ENCODE measurements around the gene FUS.
"Not testable (repeated sequence)": the region's sequence is repeated elsewhere in the genome, so short reads cannot be mapped to it uniquely, and the experiment has no call there.

Gene FUS

DNA sequence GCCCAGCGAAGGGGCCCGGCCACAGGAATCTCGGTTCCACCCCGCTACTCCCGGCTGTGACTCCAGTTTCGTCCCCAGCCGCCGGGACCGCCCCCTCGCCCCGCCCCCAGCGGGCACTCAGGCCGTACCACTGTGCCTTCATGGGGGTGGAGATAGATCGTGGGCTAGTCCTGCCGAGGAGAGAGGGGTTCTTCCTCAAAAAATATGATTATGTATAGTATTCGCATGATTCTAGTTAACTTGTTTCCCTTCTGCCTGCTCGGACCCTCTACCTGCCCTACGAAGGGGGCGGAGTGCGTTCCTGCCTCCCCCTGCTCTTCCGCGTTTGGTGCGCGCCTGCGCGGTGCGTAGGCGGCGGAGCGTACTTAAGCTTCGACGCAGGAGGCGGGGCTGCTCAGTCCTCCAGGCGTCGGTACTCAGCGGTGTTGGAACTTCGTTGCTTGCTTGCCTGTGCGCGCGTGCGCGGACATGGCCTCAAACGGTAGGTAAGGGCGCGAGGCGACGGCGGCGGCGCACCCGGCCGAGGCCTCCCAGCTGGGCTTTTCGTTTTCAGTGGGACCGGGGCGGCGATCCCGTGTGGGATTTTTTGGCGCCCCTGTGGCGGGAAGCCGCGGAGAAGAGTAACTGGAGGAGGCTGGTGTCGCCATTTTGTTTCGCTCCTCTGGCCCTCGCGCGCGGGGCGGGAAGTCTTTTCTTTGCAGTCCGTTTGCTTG is at the start of gene FUS:
TSS of gene FUS (plus strand) at position 393 of the 713 bp plus-strand sequence. CDS start at position 469, 76 bp downstream.
- peak; percentile 93 for DNase-seq (ENCODE audit: insufficient read length, low spot score)
- no peak for FAIRE-seq
- TF ChIP-seq POLR2A (IDR thresholded peaks at IDR 0.05; ENCODE audit: low read depth, low read length): peak; percentile 100

DNA sequence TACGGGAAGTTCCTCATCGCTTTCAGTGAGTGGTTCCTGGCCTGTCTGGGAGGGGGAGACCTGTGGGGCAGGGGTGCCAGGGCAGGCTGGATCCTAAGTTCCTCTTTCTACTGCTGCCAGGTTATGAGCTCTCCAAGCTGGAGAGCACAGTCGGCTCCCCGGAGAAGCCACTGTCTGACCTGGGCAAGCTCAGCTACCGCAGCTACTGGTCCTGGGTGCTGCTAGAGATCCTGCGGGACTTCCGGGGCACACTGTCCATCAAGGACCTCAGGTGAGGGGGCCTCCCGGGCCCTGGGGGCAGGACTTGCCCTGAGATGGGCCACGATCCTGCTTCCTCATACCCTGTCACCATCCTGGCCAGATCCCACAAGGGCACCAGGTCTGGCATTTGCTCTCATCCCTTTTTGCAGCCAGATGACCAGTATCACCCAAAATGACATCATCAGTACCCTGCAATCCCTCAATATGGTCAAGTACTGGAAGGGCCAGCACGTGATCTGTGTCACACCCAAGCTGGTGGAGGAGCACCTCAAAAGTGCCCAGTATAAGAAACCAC is 49.5 kb upstream of the FUS start:
- FAIRE-seq (no peak), DNase-seq (ENCODE audit: insufficient read length, low spot score) (no peak)
- TF ChIP-seq POLR2A (IDR thresholded peaks at IDR 0.05; ENCODE audit: low read depth, low read length): no peak

DNA sequence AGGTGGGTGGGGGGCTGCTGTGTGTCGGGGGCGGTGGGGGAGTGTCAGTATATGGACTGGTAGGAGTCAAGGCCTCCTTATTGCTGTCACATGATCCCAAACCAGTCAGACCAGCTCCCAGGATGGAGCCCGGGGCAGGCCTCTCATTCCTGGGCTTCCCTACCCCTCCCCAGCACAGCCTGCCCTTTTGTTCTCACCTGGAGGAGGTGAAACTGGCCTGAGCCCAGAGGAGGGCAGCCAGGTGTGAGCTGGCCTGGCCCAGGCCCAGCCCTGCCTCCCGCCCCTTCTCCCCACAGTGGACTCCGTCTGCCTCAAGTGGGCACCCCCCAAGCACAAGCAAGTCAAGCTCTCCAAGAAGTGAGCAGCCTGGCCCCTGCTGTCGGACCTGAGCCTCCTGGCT is 49.0 kb upstream of the FUS start:
- no peak for FAIRE-seq
- TF ChIP-seq POLR2A (IDR thresholded peaks at IDR 0.05; ENCODE audit: low read depth, low read length): no peak
- DNase-seq (ENCODE audit: insufficient read length, low spot score): no peak

DNA sequence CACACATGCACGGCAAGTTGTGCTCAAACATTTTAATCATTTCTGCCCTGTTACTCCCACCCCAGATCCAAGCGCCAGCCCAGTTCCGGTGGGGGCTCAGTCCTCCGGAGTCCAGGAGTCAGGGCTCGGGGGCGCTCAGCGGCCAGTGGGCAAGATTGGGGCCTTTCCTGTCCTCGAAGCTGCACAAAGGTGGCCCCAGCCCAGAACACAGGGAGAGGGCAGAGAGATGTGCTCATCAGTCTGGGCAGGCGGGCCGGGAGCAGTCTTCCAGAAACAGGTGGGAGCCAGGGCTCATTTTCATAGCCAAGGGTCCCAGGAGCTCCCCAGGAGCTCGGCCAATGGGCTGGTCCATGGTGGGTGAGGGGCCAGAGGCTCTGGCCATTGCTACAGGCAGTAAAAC is 48.5 kb upstream of the FUS start:
- FAIRE-seq (no peak), DNase-seq (ENCODE audit: insufficient read length, low spot score) (no peak)
- no peak for TF ChIP-seq POLR2A (IDR thresholded peaks at IDR 0.05; ENCODE audit: low read depth, low read length)

DNA sequence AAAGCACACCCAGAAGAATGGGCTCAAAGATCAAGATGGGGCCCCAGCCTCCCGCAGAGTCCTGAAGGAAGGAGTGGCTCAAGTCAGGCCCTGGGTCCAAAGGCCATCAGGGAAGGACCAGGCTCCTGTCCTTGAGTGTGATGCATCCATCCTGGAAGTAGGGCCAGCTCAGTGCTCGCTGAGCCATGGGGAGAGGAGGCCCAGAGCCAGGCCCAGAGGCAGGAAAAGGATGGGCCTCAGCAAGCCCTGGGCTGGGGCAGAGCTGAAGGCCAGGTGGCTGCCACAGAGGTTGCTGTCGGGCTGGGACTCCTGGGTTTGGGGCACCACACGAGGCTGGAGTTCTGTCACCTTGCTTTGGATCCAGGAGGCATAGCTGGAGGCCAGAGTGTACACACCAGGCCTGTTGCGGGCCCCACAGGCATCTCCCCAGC is 48.1 kb upstream of the FUS start:
- FAIRE-seq: no peak
- DNase-seq (ENCODE audit: insufficient read length, low spot score): no peak
- TF ChIP-seq POLR2A (IDR thresholded peaks at IDR 0.05; ENCODE audit: low read depth, low read length): no peak

DNA sequence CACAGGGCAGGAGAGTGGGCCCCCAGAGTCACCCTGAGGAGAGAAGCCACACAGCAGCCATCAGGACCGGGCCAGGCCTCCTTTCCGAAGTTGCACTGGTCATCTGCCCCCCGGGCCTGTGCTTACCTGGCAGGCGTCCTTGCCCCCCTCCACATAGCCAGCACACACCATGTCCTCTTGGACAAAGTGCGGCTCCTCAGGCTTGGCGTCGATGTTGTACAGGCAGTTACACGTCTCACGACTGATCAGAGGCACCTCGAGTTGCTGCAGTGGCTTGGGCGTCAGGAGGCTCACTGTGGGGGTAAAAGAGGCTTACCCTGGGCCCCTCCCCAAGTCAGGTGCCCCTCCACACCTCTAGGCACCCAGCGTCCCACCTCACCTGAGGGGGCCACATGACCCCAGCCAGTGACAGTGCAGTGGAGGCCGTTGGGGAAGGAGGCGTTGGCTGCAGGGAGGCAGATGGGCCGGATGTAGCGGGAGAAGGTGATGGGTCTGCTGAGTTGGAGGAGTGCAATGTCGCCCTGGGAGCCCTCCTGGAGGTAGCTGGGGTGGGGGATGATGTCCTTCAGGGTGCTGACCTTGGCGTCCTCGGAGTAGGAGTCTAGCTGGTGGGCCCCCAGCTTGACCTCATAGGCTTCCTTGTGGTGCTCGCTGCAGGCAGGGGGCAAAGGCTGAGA is 47.5 kb upstream of the FUS start:
- FAIRE-seq (no peak), DNase-seq (ENCODE audit: insufficient read length, low spot score) (no peak)
- no peak for TF ChIP-seq POLR2A (IDR thresholded peaks at IDR 0.05; ENCODE audit: low read depth, low read length)

DNA sequence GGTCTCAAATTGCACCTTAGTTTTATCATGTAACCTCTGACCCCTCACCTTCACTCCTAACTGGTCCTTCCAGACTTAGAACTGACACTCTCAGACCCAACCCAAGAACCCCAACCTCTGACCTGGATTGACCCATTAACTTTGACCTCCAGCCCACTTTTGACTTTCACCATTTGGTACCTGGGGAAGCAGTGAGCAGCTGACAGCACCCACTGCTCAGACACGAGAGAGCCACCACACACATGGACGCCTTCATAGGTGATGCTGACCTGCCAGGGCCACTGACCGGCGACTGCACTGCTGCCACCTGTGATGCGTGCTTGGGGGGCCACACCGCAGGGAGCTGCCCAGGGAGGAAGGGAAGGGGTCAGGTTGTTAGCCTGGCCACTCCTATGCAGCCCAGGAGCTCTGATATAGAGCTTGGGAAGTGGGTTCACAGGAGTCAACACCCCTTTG is 46.9 kb upstream of the FUS start:
- no peak for FAIRE-seq
- no peak for TF ChIP-seq POLR2A (IDR thresholded peaks at IDR 0.05; ENCODE audit: low read depth, low read length)
- DNase-seq (ENCODE audit: insufficient read length, low spot score): no peak

DNA sequence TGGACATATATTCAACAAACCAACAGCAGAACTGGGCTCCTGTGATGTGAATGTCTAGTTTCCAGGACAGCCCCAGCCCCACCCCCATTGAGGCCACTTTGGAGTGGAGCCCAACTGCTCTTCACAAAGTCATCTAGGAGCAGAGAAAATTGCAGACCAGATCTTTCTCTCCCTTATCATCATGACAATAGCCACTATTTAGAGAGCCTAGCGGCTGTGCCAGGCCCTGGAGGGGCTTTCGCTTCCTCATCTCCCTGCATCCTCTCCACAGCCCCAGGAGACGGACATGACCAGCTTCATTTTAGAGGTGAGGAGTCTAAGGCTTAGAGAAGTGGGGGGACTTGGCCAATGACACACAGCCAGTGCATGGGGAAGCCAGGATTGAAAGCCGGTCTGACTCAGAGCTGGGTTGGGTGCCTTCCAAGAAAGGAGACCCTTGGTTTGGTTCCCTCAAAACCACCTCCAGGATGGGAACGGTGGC is 45.8 kb upstream of the FUS start:
- no peak for DNase-seq (ENCODE audit: insufficient read length, low spot score)
- FAIRE-seq: no peak
- no peak for TF ChIP-seq POLR2A (IDR thresholded peaks at IDR 0.05; ENCODE audit: low read depth, low read length)

DNA sequence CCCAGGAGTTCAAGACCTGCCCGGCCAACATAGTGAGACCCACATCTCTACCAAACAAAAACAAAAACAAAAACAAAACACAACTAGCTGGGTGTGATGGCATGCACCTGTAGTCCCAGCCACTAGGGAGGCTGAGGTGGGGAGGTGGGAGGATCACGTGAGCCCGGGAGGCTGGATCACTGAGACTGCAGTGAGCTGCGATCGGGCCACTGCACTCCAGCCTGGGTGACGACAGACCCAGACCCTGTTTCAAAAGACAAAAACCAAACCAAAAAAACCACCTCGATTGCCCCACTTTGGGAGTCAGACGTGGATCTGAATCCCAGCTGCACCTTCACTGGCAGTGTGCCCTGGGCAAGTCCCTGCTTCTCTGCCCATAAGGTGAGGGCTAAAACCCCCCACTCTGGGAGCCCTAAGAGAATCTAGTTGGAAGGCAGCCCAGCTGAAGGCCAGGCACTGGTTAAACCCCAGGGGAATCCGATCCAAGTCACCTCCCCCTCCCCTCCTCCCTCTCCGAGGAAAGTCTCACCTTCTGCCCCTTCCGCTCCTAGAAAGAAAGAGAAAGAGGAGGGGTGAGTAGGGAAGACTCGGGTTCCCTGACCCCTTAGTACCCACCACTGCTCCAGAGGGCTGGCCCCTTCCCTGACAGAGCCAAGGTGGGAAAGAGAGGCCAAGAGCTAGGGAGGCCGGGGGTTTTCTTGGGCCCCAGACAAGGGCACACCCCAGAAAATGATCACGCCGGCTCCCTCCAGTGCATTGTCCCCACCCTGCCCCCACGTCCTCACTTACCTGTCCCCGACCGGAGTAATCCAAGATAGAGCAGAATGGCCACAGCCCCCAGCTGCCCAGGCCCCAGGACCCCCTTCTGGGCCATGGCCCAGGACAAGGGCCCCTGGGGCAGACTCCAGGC is 45.1 kb upstream of the FUS start:
- TF ChIP-seq POLR2A (IDR thresholded peaks at IDR 0.05; ENCODE audit: low read depth, low read length): no peak

DNA sequence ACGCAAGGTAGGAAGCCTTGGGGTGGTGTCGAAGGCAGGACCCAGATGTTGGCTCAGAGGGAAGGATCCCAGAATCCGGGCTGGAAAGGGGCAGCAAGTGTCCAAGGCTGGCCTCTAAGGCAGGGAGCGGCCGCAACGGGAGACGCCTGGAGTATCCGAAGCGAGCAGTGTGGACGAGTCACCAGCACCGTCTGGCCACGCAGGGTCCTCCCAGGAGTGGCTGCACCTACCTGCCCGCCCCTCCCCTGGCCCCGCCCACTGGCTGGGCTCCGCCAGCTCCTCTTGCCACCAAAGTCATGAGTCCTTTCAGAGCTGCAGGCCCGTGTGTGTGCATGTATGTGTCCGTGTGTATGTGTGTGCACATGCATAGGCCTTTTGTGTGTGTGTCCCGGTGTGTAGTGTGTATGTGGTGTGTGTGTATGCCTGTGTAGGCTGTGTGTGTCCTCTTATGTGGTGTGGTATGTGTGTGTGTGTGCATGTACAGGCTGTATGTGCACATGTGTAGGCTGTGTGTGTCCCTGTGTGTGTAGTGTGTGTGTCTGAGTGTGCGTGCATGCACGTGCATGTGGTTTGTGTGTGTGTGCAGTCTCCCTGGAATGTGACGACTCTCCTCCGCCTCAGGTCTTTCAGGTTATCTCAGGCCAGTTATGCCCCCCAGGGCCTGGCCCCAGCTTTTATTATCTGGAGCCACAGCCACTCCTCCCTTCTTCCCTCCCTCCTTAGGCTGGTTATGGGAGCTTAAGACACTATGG is 44.2 kb upstream of the FUS start, which contains the start of gene PRSS8:
TSS of gene PRSS8 (minus strand) at position 193 of the 752 bp plus-strand sequence. CDS start 229 bp downstream, outside the sequence.
- DNase-seq (ENCODE audit: insufficient read length, low spot score) (no peak), FAIRE-seq (no peak)
- TF ChIP-seq POLR2A (IDR thresholded peaks at IDR 0.05; ENCODE audit: low read depth, low read length): no peak

More for the DNA sequence above, 45.1 kb upstream of the FUS start:
- no peak for FAIRE-seq
- DNase-seq (ENCODE audit: insufficient read length, low spot score): no peak

DNA sequence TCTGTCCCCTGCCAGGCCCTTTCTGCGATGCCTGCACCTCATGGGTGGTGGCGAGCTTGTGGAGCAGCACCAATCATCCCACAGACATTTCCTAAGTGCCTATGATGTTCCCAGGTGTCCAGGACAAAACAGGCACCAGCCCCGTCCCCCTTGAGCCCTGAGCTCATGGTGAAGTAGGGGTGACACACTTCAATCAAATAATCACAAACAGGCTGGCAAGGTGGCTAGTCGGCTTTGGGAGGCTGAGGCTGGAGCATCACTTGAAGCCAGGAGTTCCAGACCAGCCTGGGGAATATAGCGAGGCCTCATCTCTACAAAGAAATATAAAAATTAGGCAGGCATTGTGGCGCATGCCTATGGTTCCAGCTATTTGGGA is 43.7 kb upstream of the FUS start:
- no peak for FAIRE-seq
- no peak for TF ChIP-seq POLR2A (IDR thresholded peaks at IDR 0.05; ENCODE audit: low read depth, low read length)
- no peak for DNase-seq (ENCODE audit: insufficient read length, low spot score)

DNA sequence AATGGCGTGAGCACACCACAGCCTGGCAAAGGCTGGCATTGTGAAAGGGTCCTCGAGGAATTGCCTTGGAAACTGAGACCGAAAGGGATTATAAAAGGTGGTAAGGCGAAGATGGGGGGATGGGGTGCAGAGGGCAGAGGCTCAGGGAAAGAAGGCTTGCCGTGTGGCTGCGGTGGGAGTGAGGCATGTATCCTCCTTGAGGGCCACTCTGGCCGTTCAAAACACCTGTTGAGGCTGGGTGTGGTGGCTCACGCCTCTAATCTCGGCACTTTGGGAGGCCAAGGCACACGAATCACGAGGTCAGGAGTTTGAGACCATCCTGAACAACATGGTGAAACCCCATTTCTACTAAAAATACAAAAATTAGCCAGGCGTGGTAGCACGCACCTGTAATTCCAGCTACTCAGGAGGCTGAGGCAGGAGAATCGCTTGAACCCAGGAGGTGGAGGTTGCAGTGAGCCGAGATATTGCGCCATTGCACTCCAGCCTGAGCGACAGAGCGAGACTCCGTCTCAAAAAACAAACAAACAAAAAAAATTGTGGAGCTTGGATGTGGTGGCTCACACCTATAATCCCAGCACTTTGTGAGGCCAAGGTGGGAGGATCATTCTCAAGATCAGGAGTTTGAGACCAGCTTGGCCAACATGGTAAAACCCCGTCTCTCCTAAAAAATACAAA is 43.0 kb upstream of the FUS start:
- FAIRE-seq; DNase-seq (ENCODE audit: insufficient read length, low spot score): not testable (repeated sequence)

All from H54 (cell line).